SK-N-MC (cell line): ENCODE measurements around the gene SPTSSA.

Source experiments
- EZH2 ChIP-seq: fragments of 200-600 bp; sonication (generic); IDR thresholded peaks from one replicate; pipeline ENCODE4 v1.6.1; 2017; ENCODE audit warnings: antibody characterized with exemption
- POLR2AphosphoS5 ChIP-seq: IDR thresholded peaks from 2 replicates; pipeline ENCODE4 v1.6.1; 2012; ENCODE audit warnings: mild to moderate bottlenecking, low read depth, low read length, borderline replicate concordance

GRCh38 chr14:34404416-34404815 lies 57.6 kb downstream of the SPTSSA start:
- TF ChIP-seq EZH2: no peak
- no peak for TF ChIP-seq POLR2AphosphoS5
